HPDE6-E6E7 (cell line): ENCODE results near the gene MINDY3.
A peak's percentile ranks its signal among the peaks of the same experiment; 100 is the strongest.
"Not testable (repeated sequence)": the region's sequence is repeated elsewhere in the genome, so short reads cannot be mapped to it uniquely, and the experiment has no call there.

Source experiments
- DNase-seq: peaks from one replicate; pipeline ENCODE4 v3.0.0; 2011; ENCODE audit warnings: missing footprints; ENCODE audit errors: extremely low spot score

The MINDY3 gene

DNA sequence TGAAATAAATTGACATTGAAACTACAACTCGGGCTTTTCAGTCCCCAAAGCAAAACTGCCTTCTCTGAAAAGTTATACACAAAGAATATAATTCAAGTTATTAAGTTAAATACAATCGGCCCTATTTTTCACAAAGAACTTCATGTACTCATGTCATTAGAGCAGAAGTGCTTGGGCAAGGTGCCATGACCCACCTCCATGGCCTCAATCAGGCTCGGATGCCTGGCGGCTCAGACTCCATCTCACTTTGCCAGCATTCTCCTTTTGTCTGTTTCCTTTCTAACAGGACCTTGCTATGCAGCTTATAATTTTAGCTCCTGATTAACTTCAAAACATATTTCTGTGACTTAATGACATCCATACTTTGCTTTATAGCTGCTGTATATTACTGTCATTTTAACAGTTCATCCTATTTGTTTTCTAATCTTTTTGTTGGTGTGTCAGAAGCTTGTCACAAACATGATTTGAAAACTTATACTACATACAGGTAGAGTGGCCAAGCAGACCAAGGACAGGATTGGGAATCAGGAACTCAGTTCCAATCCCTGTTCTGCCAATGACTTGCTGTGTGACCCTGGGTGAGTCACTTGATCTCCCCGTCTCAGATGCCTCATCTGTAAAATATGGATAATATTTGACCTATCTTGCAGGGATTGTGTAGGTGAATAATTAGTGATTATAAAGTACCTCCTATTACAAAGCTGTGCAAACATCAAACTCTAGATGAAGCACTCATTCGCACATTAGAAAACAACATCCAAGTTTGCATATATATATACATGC is 79.8 kb downstream of the MINDY3 start:
- no peak for DNase-seq

DNA sequence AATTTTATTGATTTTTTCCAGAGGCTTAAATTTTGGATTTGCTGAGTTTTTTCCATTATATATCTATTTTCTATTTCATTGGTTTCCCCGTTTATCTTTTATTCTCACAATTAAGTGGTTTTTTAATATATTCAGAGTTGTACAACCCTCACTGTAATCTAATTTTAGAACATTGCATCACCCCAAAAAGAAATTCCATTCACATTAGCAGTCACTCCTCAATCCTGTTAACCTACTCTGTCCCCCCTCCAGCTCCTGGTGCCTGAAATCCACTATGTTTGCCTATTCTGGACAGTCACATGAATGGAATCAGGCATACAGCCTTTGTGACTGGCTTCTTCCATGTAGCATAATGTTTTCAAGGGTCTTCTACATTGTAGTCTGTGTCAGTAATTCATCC is 84.8 kb downstream of the MINDY3 start:
- DNase-seq, result no peak

DNA sequence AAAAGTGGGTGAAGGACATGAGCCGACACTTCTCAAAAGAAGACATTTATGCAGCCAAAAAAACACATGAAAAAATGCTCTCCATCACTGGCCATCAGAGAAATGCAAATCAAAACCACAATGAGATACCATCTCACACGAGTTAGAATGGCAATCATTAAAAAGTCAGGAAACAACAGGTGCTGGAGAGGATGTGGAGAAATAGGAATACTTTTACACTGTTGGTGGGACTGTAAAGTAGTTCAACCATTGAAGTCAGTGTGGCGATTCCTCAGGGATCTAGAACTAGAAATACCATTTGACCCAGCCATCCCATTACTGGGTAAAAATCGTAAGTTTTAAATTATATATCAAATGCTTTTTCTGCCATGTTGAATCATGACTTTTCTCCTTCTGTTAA is 85.8 kb downstream of the MINDY3 start:
- DNase-seq, result not testable (repeated sequence)

DNA sequence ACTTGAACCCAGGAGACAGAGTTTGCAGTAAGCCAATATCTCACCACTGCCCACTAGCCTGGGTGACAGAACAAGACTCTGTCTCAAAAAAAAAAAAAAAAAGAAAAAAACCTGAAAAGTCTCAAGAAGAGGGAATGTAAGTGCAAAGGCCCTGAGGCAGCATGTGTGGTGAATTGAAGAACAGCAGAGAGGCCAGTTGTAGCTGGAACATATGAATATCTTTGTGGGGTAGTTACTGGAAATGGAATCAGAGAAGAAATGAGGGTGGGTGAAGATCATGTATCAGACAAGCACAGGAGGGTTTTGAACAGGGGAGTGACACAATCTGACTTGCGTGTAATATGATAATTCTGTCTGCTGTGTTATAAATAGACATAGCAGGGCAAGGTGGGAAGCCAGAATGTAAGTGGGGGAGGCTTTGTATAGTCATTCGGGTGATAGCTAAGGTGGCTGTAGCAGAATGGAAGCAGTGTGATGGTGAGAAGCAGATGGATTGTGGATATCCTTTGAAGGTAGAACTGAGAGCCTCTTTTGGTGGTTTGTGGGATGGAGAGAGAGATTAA is 95.3 kb downstream of the MINDY3 start:
- no peak for DNase-seq

DNA sequence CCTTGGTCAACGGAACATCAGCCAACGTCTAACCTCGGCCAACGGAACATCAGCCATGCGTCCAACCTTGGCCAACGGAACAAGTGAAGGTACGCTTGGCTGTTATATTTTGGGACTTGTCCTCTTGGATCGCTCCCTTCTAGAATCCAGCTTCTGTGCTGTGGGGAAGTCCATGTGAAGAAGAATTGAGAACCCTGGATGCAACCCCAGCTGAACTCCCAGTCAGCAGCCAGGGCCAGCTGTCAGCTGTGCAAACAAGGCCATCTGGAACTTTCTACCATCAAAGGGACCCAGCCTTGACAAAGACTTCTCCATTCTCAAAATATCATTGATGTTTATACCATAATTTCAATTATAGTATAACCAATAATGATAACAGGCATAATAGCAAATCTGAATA is 97.3 kb downstream of the MINDY3 start:
- DNase-seq, result no peak

DNA sequence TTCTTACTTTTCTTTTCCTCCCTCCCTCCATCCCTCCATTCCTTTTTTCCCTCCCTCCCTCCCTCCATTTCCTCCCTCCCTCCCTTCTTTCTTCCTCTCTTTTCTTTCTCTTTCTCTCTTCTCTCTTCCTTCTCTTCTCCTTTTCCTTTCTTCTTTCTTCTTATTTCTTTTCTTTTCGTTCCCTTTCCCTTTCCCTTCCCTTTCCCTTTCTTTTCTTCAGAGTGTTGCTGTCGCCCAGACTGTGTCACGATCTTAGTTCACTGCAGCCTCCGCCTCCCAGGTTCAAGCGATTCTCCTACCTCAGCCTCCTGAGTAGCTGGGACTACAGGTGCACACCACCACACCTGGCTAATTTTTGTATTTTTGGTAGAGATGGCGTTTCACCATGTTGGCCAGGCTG is 98.1 kb downstream of the MINDY3 start:
- not testable (repeated sequence) for DNase-seq

DNA sequence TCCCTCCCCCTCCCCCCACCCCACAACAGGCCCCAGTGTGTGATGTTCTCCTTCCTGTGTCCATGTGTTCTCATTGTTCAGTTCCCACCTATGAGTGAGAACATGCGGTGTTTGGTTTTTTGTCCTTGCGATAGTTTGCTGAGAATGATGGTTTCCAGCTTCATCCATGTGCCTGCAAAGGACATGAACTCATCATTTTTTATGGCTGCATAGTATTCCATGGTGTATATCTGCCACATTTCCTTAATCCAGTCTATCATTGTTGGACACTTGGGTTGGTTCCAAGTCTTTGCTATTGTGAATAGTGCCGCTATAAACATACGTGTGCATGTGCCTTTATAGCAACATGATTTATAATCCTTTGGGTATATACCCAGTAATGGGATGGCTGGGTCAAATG is 99.1 kb downstream of the MINDY3 start:
- not testable (repeated sequence) for DNase-seq

DNA sequence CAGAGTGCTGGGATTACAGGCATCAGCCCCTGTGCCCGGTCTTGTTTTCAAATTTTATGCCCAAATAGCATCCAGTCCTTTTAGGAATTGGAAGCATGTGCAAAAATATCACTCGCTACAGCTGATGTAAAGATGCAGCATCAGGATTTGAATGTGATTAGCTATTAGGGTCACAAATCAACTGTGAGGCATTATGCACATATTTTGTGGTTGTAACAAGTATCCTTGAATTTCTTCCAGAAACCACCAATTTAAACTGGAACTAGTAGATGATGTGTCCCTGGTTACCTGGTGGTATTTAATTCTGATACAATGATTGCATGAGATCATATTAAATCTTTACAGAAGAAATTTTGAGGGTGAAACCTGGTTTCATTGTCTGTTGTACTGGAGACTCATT is 99.6 kb downstream of the MINDY3 start:
- DNase-seq, result no peak

DNA sequence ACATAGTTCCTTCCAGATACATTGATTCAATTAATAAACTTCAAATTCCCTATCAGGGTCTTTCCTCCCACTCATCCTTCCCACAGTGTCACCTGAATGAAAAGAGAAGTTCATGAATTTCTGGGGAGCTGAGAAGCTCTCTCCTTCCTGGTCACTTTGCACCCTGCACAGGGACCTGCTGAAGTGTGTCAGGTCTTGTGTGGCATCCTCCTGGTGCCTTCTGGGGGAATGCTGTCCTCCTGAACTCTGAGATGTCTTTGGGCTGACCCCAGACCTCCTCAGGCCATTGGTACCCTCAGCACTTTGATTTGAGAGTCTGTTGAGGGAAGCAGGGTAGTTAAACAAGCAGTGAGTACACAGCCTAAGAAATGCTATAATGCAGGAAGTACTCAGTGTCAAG is 101.0 kb downstream of the MINDY3 start:
- DNase-seq, result no peak

DNA sequence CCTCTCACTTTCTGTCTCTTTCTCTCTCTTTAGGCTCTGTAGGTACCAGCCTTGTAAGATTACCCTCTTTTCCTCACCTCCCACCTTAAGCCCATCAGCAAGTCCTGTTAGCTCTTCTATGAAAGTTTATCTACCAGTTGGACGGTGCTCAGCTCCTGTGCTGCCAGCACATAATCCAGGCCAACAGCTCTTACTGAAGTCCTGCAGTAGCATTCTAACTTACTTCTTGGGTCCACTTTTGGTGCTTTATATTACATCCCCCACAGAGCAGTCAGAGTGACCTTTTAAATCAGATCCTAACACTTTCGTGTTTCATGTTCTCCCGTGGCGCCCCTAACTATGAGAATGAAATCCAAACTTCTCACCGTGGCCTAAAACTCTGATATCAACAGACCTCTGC is 101.7 kb downstream of the MINDY3 start:
- DNase-seq, result no peak

DNA sequence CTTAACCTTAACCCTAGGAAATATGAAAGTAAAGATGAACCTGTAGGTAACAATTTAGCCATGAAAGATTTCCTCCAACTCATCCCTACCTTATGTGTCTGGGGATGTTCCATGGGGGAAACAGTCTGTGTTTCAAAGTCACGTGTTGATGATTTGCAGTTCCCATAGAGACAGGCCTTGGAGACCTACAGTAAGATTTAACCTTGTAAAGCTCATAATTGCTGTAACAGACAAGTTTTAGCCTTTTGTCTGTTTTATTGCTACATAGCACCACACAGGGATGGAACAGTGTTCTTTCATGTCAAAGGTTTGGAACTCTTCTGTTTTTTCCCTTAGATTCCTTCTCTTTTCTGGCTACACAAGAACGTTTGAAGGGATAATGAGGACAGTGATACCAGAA is 105.4 kb downstream of the MINDY3 start:
- DNase-seq, result no peak

DNA sequence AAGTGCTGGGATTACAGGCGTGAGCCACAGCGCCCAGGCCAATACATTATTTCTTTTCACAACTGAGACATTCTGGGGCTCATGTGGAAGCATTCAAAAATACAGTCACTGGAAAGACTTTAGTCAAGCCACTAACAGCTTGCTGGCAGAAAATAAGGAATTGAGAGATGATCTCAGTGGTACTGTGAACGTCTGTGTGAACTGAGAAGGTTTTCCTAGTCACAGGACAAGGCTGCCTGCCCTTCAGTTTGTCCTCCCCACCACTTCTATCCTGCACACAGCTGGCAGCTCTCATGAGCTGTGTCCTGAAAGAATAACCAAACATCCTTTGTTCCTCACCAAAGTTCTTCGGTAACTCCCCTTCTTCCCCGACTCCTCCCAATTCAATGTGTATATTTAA is 109.3 kb downstream of the MINDY3 start:
- DNase-seq, result no peak

DNA sequence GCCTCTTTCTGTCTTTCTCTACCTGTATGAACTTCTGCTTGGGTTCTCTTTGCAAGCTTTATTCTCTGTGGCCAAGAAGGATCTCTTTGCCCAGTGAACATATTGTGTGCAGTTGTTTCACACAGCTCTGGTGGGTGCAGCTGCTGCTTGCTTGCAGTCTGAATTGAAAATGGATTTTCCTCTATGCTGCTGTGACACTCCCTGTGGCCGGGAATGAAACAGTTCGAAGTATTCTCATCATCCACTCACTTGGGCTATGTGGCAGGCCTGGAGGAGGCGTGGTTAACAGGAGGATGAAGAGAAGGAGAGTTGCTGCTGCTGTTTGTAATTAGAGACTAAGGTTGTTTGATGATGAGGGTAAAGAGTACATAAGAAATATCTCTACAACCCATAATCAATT is 112.2 kb downstream of the MINDY3 start:
- DNase-seq, result no peak

DNA sequence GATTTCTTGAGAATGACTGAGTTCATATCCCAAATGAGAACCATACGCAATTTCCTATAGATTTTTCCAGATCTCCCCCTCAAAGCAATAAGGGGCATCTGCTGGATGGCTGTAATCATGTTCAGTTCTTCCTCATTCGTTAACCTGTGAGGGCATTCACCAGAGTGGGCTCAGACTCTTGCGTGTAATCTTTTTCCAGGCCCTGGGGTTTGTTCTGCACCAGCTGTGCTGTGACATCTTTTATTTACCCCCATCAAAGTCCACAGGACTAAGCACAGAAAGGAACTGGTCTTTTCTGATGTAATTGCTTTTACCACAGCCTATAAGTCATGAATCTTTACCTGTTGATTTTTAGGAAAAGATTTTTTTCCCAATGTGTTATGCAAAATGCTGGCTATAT is 112.7 kb downstream of the MINDY3 start:
- DNase-seq, result no peak

DNA sequence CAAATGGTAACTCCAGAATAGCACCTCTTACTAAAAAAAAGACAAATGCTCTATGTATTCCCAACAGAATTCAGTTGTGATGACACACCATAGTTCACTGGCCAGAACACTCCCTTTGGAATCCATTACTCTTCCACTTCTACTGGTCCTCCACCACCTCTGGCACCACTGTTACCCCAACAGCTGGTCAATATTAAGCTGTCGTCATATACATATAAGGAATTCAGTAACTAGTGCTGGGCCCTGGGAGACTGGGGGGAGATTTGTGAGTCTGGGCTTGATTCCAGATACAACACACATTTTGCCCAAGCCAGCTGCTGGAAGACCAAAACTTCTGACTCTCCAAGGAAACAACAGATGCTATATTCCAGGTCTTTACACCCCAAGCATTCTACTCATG is 114.6 kb downstream of the MINDY3 start:
- DNase-seq, result no peak

DNA sequence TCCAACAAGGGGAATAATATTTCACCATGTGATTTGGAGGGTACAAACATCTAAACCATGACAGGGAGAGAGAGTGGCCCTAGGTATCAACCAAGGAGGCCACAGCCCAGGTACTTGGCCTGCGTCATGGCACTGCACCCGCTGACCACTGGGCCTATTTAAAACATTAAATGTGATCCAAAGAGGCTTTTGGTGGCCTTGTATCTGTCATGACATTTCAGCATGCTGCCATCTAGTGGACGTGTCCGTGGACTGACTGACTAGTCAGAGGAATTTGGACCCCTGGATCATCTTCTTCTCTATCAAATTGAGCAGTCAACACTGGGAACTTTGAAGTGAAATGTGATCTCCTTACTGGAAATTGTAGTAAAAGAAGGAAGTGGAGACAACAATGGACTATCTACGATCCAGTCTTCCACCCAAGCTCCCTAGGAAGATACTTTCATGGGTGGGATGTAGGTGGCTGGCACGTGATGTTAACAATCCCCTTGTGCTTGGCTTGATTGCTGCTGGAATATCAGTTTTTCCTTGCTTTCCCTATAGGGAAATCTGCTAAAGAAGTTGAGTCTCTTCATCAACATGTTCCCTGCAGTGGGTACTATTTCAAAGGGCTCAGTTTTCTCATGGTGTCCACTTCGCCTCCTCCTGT is 116.0 kb downstream of the MINDY3 start:
- peak; percentile 3 for DNase-seq

DNA sequence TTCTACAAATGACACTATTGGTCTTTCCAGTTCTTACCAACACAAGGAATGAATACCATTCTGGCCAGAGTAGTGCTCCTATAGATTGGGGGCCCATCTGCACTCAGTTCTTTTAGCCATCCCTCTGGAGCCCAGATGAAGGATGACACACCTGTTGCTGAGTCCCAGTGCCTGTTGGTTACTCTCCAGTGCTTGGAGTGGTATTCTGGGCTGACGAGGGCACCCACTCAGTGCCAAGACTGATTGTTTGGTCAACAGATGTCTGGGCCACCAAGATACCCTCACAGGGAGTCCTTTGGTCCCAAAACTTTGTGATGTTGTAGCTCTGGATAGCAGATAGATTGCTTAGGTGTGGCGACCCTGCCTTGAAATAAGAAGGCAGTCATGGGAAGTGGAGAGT is 116.9 kb downstream of the MINDY3 start:
- no peak for DNase-seq

DNA sequence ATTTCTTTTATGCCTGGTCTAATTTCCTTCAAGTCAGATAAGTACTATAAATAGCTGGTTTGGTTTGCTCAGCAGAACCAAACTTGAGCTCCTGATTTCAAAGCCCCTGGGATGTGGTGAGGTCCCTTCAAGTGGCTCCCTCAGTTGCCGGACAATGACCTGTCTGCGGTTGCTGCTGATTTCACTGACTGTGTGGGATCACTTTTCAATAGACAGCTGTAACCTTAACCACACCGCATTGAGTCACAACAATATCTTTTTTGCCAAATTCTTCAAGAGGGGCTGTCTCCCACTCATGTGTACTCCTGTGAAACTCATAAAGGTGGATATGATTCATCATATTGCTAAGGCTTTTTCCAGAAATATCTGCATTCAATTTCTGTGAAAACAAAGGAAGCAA is 117.5 kb downstream of the MINDY3 start:
- DNase-seq, result no peak

DNA sequence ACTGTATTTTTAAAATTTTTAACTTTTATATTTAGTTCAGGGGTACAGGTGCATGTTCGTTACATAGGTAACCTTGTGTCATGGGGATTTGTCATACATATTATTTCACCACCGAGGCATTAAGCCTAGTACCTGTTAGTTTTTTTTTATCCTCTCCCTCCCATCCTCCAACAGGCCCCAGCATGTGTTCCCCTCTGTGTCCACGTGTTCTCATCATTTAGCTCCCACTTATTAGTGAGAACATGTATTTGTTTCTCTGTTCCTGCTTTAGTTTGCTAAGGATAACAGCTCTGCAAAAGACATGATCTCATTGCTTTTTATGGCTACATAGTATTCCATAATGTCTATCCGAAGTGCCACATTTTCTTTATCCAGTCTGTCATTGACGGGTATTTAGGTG is 118.2 kb downstream of the MINDY3 start:
- DNase-seq, result no peak

DNA sequence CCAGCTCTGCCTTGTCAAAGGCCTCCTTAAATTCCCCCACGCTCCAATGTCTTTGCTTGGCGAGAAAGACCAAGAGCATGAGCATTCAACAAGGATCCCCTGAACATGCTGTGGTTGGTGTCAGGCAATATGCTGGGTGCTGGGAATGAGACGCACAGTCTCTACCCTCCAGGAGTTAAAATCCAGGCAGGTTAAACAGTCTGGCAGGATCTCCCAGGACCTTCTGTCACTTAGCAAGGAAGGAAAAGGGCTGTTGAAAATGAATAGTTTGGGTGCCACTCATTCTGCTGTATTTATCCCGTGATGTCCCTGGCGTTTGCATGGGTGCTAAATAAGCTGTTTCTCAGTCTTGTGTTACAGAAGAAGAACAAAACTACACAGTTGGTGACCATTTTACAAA is 118.7 kb downstream of the MINDY3 start:
- no peak for DNase-seq

DNA sequence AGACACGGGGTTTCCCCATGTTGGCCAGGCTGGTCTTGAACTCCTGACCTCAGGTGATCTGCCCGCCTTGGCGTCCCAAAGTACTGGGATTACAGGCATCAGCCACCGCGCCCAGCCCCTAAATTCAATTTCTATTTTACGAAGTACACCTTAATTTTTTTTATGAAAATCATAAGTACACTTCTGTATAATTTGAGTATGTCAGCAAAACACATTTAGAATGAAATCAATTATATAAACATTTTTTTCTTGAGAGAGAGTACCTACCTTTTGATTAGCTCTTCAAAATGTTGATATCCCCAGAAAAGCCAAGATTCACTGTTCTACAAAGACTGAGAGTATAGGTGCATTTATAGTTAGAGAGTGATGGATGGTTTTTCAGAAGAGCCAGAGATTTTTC is 120.0 kb downstream of the MINDY3 start:
- no peak for DNase-seq

DNA sequence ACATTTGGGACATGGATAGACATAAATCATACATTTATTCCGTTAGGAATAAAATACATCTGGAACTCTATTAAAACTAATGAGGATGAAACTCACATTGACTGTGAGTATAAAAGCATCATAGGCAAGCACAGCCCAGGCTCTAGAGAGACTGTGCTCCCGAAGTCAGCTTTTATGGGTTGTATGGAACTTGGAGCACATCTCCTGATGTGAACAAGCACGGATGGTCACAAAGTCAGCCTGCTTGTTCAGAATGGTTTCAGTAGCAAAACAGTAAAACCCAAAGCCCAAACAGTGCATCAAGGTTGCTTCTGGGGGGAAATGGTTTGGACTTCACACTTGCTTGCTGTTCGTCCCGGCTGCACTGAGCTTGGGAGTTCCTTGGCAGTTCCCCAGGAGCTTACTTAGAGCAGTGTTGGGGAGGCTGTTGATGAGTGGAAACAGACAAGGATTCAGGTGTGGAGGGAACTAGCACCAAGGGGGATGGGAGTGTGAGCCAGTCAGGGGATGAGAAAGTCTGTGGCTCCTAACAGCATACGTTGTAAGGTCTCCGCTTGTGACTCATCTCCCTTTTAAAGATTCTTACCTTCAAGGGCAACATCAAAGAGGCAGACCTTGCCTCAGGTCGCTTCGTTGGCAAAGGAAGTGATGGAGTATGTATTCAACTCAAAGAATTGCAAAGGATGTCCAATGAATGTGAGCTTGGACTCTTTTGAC is 120.9 kb downstream of the MINDY3 start:
- no peak for DNase-seq
